ENCODE measurements around the gene HEMGN.

GRCh38 chr9:97944612-97945011 is 6.6 kb upstream of the HEMGN start:
- TF ChIP-seq GATA3 (IDR thresholded peaks at IDR 0.05; ENCODE audit: low read depth, low read length), result no peak
- no peak for TF ChIP-seq GATA2 (IDR thresholded peaks at IDR 0.05; ENCODE audit: low read depth, low read length)
